Liver (tissue), 9 donors: ENCODE results near the gene KIFC3. TPM values are rescaled to one million over a fixed set of nuclear protein-coding genes. Genes with fewer than 3 reads are reported as not detected.

Experiments
- DNase-seq: peaks from one replicate; pipeline ENCODE4 v3.0.0-alpha.2; 2017; ENCODE audit warnings: low spot score
- H3K27ac ChIP-seq, 2 donors: one replicate each; pipeline ENCODE4 v1.7.0; 2013; ENCODE audit warnings: inconsistent platforms in 2 of 2, low read length in 2 of 2, control low read depth in 1 of 2, low read depth in 1 of 2, mild to moderate bottlenecking in 1 of 2
- H3K27me3 ChIP-seq, 4 donors: one replicate each; pipeline versions ENCODE4 v1.6.1 to v1.7.0; 2013; ENCODE audit warnings: low read length in 3 of 4, inconsistent platforms in 1 of 4, mild to moderate bottlenecking in 1 of 4, moderate library complexity in 1 of 4; ENCODE audit not compliant: control insufficient read depth in 4 of 4, insufficient read depth in 4 of 4
- H3K36me3 ChIP-seq, 4 donors: one replicate each; pipeline versions ENCODE4 v1.6.1 to v1.7.0; 2013; ENCODE audit warnings: low read length in 3 of 4, mild to moderate bottlenecking in 3 of 4, low read depth in 1 of 4, moderate library complexity in 1 of 4; ENCODE audit not compliant: control insufficient read depth in 4 of 4, insufficient read depth in 3 of 4
- H3K4me1 ChIP-seq, 4 donors: one replicate each; pipeline versions ENCODE4 v1.6.1 to v1.7.0; 2013; ENCODE audit warnings: low read length in 3 of 4, mild to moderate bottlenecking in 3 of 4, moderate library complexity in 1 of 4; ENCODE audit not compliant: control insufficient read depth in 4 of 4, insufficient read depth in 4 of 4
- H3K4me3 ChIP-seq, 3 donors: one replicate each; pipeline versions ENCODE4 v1.6.1 to v1.7.0; 2013; ENCODE audit warnings: low read length in 3 of 3, control low read depth in 1 of 3, low read depth in 1 of 3, mild to moderate bottlenecking in 1 of 3
- H3K9ac ChIP-seq, 2 donors: one replicate each; pipeline ENCODE4 v1.7.0; 2013; ENCODE audit warnings: low read length in 2 of 2, mild to moderate bottlenecking in 2 of 2, moderate library complexity in 2 of 2, control low read depth in 1 of 2, low read depth in 1 of 2
- H3K9me3 ChIP-seq, 4 donors: one replicate each; pipeline versions ENCODE4 v1.6.1 to v1.7.0; 2013; ENCODE audit warnings: low read length in 3 of 4; ENCODE audit not compliant: control insufficient read depth in 4 of 4
- EGR1 ChIP-seq, 2 donors: IDR thresholded peaks; 2 replicates each; pipeline ENCODE4 v1.6.1; 2016 to 2018; ENCODE audit warnings: antibody characterized with exemption in 2 of 2, low read depth in 2 of 2
- FOXA1 ChIP-seq: IDR thresholded peaks from 2 replicates; pipeline ENCODE4 v1.6.1; 2016; ENCODE audit warnings: antibody characterized with exemption
- FOXA2 ChIP-seq: IDR thresholded peaks from 2 replicates; pipeline ENCODE4 v1.6.1; 2016; ENCODE audit warnings: antibody characterized with exemption
- GABPA ChIP-seq, 2 donors: IDR thresholded peaks in 1 of 2; conservative IDR thresholded peaks in 1 of 2; 2 replicates each; pipeline ENCODE4 v1.6.1; 2016; ENCODE audit warnings: antibody characterized with exemption in 2 of 2, mild to moderate bottlenecking in 1 of 2, moderate library complexity in 1 of 2
- HNF4A ChIP-seq, 2 donors: conservative IDR thresholded peaks; 2 replicates each; pipeline ENCODE4 v1.6.1; 2016; ENCODE audit warnings: antibody characterized with exemption in 2 of 2, mild to moderate bottlenecking in 2 of 2
- HNF4G ChIP-seq: IDR thresholded peaks from 2 replicates; pipeline ENCODE4 v1.6.1; 2016; ENCODE audit warnings: antibody characterized with exemption
- JUND ChIP-seq, 2 donors: IDR thresholded peaks; 2 replicates each; pipeline ENCODE4 v1.6.1; 2016; ENCODE audit warnings: antibody characterized with exemption in 2 of 2
- NR2F2 ChIP-seq: IDR thresholded peaks from 2 replicates; pipeline ENCODE4 v1.6.1; 2016; ENCODE audit warnings: antibody characterized with exemption
- RAD21 ChIP-seq, 2 donors: IDR thresholded peaks; 2 replicates each; pipeline ENCODE4 v1.6.1; 2016; ENCODE audit warnings: antibody characterized with exemption in 2 of 2, mild to moderate bottlenecking in 2 of 2
- RXRA ChIP-seq, 2 donors: IDR thresholded peaks; 2 replicates each; pipeline ENCODE4 v1.6.1; 2017 to 2018; ENCODE audit warnings: antibody characterized with exemption in 2 of 2, mild to moderate bottlenecking in 1 of 2
- SP1 ChIP-seq: IDR thresholded peaks from 2 replicates; pipeline ENCODE4 v1.6.1; 2018; ENCODE audit warnings: antibody characterized with exemption, mild to moderate bottlenecking
- TAF1 ChIP-seq: conservative IDR thresholded peaks from 2 replicates; pipeline ENCODE4 v1.6.1; 2016; ENCODE audit warnings: antibody characterized with exemption, mild to moderate bottlenecking
- YY1 ChIP-seq: IDR thresholded peaks from 2 replicates; pipeline ENCODE4 v1.6.1; 2016; ENCODE audit warnings: antibody characterized with exemption, mild to moderate bottlenecking
- WGBS: extraction: QIAGEN DNeasy Blood & Tissue Kit; methylation state at CpG from one replicate; pipeline ENCODE4 v1.1.7; 2013; 5-methylcytosine and 5-hydroxymethylcytosine counted together
- polyA plus RNA-seq, 2 donors: library from polyadenylated mRNA; stranded (reverse) in 1 of 2; unstranded in 1 of 2; fragments of 200-250 nt in 1 of 2; fragments of >200 nt in 1 of 2; fragmentation: Nextera tagmentation in 1 of 2; extraction: Ambion mirVana in 1 of 2; gene quantifications; one replicate each; pipeline versions ENCODE4 v1.2.1 to v1.2.3, GENCODE V29; 2013 to 2015
- total RNA-seq, 2 donors: library from RNA; depleted of rRNA; stranded (reverse); fragments of >200 nt; gene quantifications; one replicate each; pipeline ENCODE4 v1.2.3, GENCODE V29; 2014
- TF ChIP-seq, protein P1 (sequence below): fragments of 150-350 bp; IDR thresholded peaks from 2 replicates; pipeline ENCODE4 v1.5.1; 2017; ENCODE audit warnings: improper control_type of control experiment, low read depth, low read length; ENCODE audit not compliant: missing input control
- TF ChIP-seq, protein P2 (sequence below): IDR thresholded peaks from 2 replicates; pipeline ENCODE4 v1.6.1; 2016; ENCODE audit warnings: antibody characterized with exemption
- TF ChIP-seq, protein P3 (sequence below): IDR thresholded peaks from 2 replicates; pipeline ENCODE4 v1.6.1; 2016; ENCODE audit warnings: antibody characterized with exemption, mild to moderate bottlenecking
- TF ChIP-seq, protein P4 (sequence below): IDR thresholded peaks from 2 replicates; pipeline ENCODE4 v1.6.1; 2016; ENCODE audit warnings: antibody characterized with exemption
- TF ChIP-seq, protein P5 (sequence below): IDR thresholded peaks from 2 replicates; pipeline ENCODE4 v1.6.1; 2016; ENCODE audit warnings: antibody characterized with exemption
- donor health status: healthy.
- donor health status: healthy.
- donor health status: healthy.
- donor health status: healthy.
- donor health status: healthy.

Gene KIFC3
- total and polyA plus RNA-seq, 4 donors = 16.5 to 103 (median 27.4) TPM

DNA sequence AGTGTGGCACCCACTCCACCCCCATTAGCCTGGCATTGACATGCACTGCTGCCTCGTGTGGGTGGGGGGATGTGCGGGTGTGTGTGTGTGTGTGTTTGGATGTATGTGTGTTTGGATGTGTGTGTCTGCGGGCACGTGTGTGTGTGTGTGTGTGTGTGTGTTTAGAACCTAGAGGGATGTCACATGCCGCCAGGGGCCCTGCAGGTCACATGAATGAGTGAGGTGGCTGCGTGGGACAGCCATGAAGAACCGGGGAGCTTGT is 57.7 kb downstream of the KIFC3 start (continued):
- TF ChIP-seq, protein P1, sequence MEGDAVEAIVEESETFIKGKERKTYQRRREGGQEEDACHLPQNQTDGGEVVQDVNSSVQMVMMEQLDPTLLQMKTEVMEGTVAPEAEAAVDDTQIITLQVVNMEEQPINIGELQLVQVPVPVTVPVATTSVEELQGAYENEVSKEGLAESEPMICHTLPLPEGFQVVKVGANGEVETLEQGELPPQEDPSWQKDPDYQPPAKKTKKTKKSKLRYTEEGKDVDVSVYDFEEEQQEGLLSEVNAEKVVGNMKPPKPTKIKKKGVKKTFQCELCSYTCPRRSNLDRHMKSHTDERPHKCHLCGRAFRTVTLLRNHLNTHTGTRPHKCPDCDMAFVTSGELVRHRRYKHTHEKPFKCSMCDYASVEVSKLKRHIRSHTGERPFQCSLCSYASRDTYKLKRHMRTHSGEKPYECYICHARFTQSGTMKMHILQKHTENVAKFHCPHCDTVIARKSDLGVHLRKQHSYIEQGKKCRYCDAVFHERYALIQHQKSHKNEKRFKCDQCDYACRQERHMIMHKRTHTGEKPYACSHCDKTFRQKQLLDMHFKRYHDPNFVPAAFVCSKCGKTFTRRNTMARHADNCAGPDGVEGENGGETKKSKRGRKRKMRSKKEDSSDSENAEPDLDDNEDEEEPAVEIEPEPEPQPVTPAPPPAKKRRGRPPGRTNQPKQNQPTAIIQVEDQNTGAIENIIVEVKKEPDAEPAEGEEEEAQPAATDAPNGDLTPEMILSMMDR = no peak
- no peak for TF ChIP-seq SP1
- TF ChIP-seq, protein P2, sequence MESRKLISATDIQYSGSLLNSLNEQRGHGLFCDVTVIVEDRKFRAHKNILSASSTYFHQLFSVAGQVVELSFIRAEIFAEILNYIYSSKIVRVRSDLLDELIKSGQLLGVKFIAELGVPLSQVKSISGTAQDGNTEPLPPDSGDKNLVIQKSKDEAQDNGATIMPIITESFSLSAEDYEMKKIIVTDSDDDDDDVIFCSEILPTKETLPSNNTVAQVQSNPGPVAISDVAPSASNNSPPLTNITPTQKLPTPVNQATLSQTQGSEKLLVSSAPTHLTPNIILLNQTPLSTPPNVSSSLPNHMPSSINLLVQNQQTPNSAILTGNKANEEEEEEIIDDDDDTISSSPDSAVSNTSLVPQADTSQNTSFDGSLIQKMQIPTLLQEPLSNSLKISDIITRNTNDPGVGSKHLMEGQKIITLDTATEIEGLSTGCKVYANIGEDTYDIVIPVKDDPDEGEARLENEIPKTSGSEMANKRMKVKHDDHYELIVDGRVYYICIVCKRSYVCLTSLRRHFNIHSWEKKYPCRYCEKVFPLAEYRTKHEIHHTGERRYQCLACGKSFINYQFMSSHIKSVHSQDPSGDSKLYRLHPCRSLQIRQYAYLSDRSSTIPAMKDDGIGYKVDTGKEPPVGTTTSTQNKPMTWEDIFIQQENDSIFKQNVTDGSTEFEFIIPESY = no peak

DNA sequence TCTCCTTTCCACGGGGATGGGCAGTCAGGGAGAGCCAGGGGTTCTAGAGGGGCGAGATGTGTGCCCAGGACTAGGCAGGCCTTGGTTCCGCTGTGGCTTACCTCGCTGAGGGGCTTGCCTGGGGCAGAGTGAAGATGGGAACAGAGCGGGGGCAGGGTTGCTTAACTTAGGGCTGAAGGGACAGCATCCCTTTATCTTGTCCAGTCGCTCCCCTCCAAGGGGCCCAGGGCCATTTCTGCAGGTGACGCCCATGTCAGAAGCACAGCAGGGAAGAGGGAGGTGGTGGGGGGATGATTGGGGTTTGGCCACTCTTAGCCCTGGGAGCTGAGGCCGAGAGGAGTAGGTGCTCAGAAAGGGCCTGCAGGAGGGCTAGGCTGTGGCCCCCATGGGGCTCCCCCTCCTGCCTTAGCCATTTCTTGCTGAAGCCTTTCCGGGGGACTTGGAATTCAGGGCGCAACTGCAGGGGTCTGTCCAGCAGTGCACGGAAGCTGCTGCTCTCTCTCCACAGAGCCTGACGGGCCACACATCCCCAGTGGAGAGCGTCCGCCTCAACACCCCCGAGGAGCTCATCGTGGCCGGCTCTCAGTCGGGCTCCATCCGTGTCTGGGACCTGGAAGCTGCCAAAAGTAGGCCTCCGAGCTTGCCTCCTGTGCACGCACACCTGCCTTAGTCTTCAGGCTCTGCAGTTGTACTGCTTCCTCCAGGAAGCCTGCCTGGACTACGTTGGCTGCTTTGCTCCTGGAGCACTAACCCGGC is 58.2 kb downstream of the KIFC3 start:
- H3K4me1 ChIP-seq = no peaks in the 10 kb centered on the region
- H3K36me3 ChIP-seq = peaks cover 0 to 3% (median 0%) of the 10 kb centered on the region in 4 donors
- 92% methylated on average over 23 of the region's 23 CpGs for WGBS
- no peak for TF ChIP-seq YY1
- no peak for TF ChIP-seq NR2F2
- TF ChIP-seq, protein P3, sequence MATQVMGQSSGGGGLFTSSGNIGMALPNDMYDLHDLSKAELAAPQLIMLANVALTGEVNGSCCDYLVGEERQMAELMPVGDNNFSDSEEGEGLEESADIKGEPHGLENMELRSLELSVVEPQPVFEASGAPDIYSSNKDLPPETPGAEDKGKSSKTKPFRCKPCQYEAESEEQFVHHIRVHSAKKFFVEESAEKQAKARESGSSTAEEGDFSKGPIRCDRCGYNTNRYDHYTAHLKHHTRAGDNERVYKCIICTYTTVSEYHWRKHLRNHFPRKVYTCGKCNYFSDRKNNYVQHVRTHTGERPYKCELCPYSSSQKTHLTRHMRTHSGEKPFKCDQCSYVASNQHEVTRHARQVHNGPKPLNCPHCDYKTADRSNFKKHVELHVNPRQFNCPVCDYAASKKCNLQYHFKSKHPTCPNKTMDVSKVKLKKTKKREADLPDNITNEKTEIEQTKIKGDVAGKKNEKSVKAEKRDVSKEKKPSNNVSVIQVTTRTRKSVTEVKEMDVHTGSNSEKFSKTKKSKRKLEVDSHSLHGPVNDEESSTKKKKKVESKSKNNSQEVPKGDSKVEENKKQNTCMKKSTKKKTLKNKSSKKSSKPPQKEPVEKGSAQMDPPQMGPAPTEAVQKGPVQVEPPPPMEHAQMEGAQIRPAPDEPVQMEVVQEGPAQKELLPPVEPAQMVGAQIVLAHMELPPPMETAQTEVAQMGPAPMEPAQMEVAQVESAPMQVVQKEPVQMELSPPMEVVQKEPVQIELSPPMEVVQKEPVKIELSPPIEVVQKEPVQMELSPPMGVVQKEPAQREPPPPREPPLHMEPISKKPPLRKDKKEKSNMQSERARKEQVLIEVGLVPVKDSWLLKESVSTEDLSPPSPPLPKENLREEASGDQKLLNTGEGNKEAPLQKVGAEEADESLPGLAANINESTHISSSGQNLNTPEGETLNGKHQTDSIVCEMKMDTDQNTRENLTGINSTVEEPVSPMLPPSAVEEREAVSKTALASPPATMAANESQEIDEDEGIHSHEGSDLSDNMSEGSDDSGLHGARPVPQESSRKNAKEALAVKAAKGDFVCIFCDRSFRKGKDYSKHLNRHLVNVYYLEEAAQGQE = no peak
- no peak for TF ChIP-seq GABPA (IDR thresholded peaks at IDR 0.05 in 1 of 2, conservative IDR thresholded peaks at IDR 0.05 in 1 of 2)
- TF ChIP-seq, protein P4, sequence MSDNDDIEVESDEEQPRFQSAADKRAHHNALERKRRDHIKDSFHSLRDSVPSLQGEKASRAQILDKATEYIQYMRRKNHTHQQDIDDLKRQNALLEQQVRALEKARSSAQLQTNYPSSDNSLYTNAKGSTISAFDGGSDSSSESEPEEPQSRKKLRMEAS = no peak
- TF ChIP-seq SP1 = no peak
- no peak for TF ChIP-seq JUND (IDR thresholded peaks at IDR 0.05)
- no peak for TF ChIP-seq RAD21 (IDR thresholded peaks at IDR 0.05)
- TF ChIP-seq, protein P2 = no peak
- TF ChIP-seq HNF4A (conservative IDR thresholded peaks at IDR 0.05) = no peak
- TF ChIP-seq TAF1 = no peak
- no peak for TF ChIP-seq HNF4G
- TF ChIP-seq, protein P1 = no peak
- TF ChIP-seq FOXA1 = no peak
- TF ChIP-seq, protein P5, sequence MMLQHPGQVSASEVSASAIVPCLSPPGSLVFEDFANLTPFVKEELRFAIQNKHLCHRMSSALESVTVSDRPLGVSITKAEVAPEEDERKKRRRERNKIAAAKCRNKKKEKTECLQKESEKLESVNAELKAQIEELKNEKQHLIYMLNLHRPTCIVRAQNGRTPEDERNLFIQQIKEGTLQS = no peak
- no peak for TF ChIP-seq EGR1 (IDR thresholded peaks at IDR 0.05; ENCODE audit: low read depth in 2 of 2)
- no peak for TF ChIP-seq FOXA2
- no peak for TF ChIP-seq RXRA (IDR thresholded peaks at IDR 0.05)
- H3K27me3 ChIP-seq = no peaks in the 10 kb centered on the region
- H3K4me3 ChIP-seq = no peak overlapping the region
- no peak overlapping the region for H3K27ac ChIP-seq
- no peak overlapping the region for H3K9ac ChIP-seq
- no peak for DNase-seq
- H3K9me3 ChIP-seq = no peaks in the 10 kb centered on the region
